Upper lobe of left lung (tissue), 6 donors: ENCODE data around the gene GTF2F1. TPM values are rescaled to one million over a fixed set of nuclear protein-coding genes. Genes with fewer than 3 reads are reported as not detected.

Source experiments
- ATAC-seq, 2 donors: fragments of 200-7000 bp; cut with Tn5 transposase; one replicate each; pipeline ENCODE4 v1.9.1; 2022; ENCODE audit warnings: mild to moderate bottlenecking in 2 of 2, moderate library complexity in 2 of 2; ENCODE audit not compliant: low FRiP score in 2 of 2
- DNase-seq, 2 donors: peaks; one replicate each; pipeline ENCODE4 v3.0.0-alpha.2; 2019 to 2020
- H3K27ac ChIP-seq, 4 donors: fragments of 200-600 bp; sonication (generic); one replicate each; pipeline ENCODE4 v1.5.1; 2016 to 2019
- H3K27me3 ChIP-seq, 4 donors: fragments of 200-600 bp; sonication (generic); one replicate each; pipeline ENCODE4 v1.5.1; 2017 to 2019
- H3K36me3 ChIP-seq, 4 donors: fragments of 200-600 bp; sonication (generic); one replicate each; pipeline ENCODE4 v1.5.1; 2016 to 2019
- H3K4me1 ChIP-seq, 4 donors: fragments of 200-600 bp; sonication (generic); one replicate each; pipeline ENCODE4 v1.5.1; 2018 to 2019
- H3K4me3 ChIP-seq, 4 donors: fragments of 200-600 bp; sonication (generic); one replicate each; pipeline ENCODE4 v1.5.1; 2017 to 2019; ENCODE audit warnings: mild to moderate bottlenecking in 2 of 4, moderate library complexity in 1 of 4
- H3K9me3 ChIP-seq, 4 donors: fragments of 200-600 bp; sonication (generic); one replicate each; pipeline ENCODE4 v1.5.1; 2018 to 2019
- EP300 ChIP-seq, 4 donors: sonication (generic); formaldehyde crosslinking; IDR thresholded peaks; one replicate each; pipeline ENCODE4 v1.5.1; 2017; ENCODE audit warnings: antibody characterized with exemption in 4 of 4, control low read depth in 2 of 4
- POLR2A ChIP-seq, 4 donors: fragments of 450-650 bp; IDR thresholded peaks; one replicate each; pipeline ENCODE4 v1.5.1; 2016 to 2017; ENCODE audit warnings: antibody characterized with exemption in 4 of 4, mild to moderate bottlenecking in 2 of 4
- POLR2AphosphoS5 ChIP-seq, 2 donors: sonication (generic); formaldehyde crosslinking; IDR thresholded peaks; one replicate each; pipeline ENCODE4 v1.5.1; 2017; ENCODE audit warnings: antibody characterized with exemption in 2 of 2
- WGBS, 2 donors: methylation state at CpG; one replicate each; pipeline ENCODE4 v1.1.5; 2017 to 2018; 5-methylcytosine and 5-hydroxymethylcytosine counted together
- small RNA-seq, 4 donors: library from RNA; depleted of rRNA; stranded (forward); fragments of <200 nt; gene quantifications; one replicate each; pipeline ENCODE3, GENCODE V24; 2016
- total RNA-seq, 6 donors: library from RNA; depleted of rRNA in 4 of 6; stranded (reverse); fragments of >200 nt in 4 of 6; gene quantifications; one replicate each; pipeline versions ENCODE4 v1.1.0 to v1.2.1, GENCODE V29; 2016 to 2021
- TF ChIP-seq, protein P1 (sequence below), 6 experiments: fragments of 450-650 bp in 4 of 6; fragments of 200-600 bp in 2 of 6; sonication (generic) in 2 of 6; IDR thresholded peaks; one replicate each; pipeline ENCODE4 v1.5.1; 2016 to 2019; ENCODE audit warnings: antibody characterized with exemption in 6 of 6
- donor health status: DM: no; HTN: no; CAD: no; lungs with moderate emphysema.
- donor health status: DM: no; HTN: yes; CAD: no; lungs with severe emphysema.

The GTF2F1 gene
- total RNA-seq, 6 donors from 2014 or later: 40.3 to 76.6 (median 51.0) TPM

DNA sequence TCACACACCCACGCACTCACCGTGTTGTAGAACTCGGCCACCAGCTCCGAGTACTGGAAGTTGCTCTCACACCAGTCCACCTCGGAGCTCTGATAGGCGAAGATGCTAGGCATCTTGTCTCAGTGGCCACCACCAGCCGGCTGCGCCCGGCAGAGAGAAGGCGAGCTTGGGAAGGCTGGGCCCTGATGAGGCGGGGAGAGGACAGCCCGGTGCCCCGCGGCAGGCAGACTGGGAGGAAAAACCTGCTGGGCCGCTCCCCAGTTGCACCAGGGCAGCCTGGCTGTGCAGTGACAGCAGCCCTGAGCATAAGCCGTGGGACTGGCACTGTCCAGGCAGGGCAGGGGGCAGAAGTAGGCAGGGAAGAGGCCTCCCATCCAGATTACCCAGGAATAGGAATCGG lies 59.5 kb downstream of the GTF2F1 start, which contains the start of gene ACER1:
Gene ACER1, minus strand, starts transcription at position 174 of the 400 bp plus-strand sequence. Its CDS starts 61 bp downstream, at position 113.
- WGBS, 2 donors: 73 to 80% methylated on average over 17 of the region's 17 CpGs
- no peak within 1 kb of the TSS for H3K4me3 ChIP-seq
- H3K27ac ChIP-seq: no peak within 1 kb of the TSS
- no peaks in the 10 kb centered on the region for H3K9me3 ChIP-seq
- DNase-seq (peak in 1 of 2 donors; percentile 68), ATAC-seq (peak in 1 of 2 donors; percentile 22)
- H3K4me1 ChIP-seq: no peaks in the 10 kb centered on the region
- H3K36me3 ChIP-seq: no peaks in the 10 kb centered on the region
- H3K27me3 ChIP-seq: no peaks in the 10 kb centered on the region
- TF ChIP-seq, protein P1, sequence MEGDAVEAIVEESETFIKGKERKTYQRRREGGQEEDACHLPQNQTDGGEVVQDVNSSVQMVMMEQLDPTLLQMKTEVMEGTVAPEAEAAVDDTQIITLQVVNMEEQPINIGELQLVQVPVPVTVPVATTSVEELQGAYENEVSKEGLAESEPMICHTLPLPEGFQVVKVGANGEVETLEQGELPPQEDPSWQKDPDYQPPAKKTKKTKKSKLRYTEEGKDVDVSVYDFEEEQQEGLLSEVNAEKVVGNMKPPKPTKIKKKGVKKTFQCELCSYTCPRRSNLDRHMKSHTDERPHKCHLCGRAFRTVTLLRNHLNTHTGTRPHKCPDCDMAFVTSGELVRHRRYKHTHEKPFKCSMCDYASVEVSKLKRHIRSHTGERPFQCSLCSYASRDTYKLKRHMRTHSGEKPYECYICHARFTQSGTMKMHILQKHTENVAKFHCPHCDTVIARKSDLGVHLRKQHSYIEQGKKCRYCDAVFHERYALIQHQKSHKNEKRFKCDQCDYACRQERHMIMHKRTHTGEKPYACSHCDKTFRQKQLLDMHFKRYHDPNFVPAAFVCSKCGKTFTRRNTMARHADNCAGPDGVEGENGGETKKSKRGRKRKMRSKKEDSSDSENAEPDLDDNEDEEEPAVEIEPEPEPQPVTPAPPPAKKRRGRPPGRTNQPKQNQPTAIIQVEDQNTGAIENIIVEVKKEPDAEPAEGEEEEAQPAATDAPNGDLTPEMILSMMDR (IDR thresholded peaks at IDR 0.05): no peak
- TF ChIP-seq POLR2A (IDR thresholded peaks at IDR 0.05): no peak
- TF ChIP-seq EP300 (IDR thresholded peaks at IDR 0.05): no peak
- no peak for TF ChIP-seq POLR2AphosphoS5 (IDR thresholded peaks at IDR 0.05)

Small RNA genes within 50 kb of the gene (small RNA-seq; reads per million reads assigned to genes)
- gene MIR6790: 0 reads per million in 4 donors
- gene MIR6885: 0 reads per million in 4 donors

Other genes starting within 250 kb of the GTF2F1 start
- gene MLLT1, start 113.2 kb downstream of the GTF2F1 start, total RNA-seq: 10 to 100 TPM; 22.1 to 98.9 (median 49.3) TPM
- gene ACER1, start 59.6 kb downstream of the GTF2F1 start, total RNA-seq: not detected
- gene CLPP, start 31.6 kb downstream of the GTF2F1 start, total RNA-seq: 10 to 100 TPM; 46.1 to 93.2 (median 66.2) TPM
- gene ALKBH7, start 20.4 kb downstream of the GTF2F1 start, total RNA-seq: 100 to 1,000 TPM in 1 of 6 donors, 10 to 100 TPM in 5; 58.5 to 105 (median 77.0) TPM
- gene PSPN, start 17.2 kb downstream of the GTF2F1 start, total RNA-seq: 1 to 10 TPM in 5 of 6 donors, under 1 TPM in 1; 1.00 to 2.6 (median 1.5) TPM
- 100 to 1,000 TPM; 115 to 198 (median 133) TPM for gene KHSRP, start 31.6 kb upstream of the GTF2F1 start, total RNA-seq
- under 1 TPM in 2 of 6 donors, not detected in 4; 0.24 to 0.49 TPM for gene SLC25A41, start 40.6 kb upstream of the GTF2F1 start, total RNA-seq
- gene SLC25A23, start 66.6 kb upstream of the GTF2F1 start, total RNA-seq: 100 to 1,000 TPM in 1 of 6 donors, 10 to 100 TPM in 5; 29.3 to 133 (median 64.5) TPM
- gene CRB3, start 71.1 kb upstream of the GTF2F1 start, total RNA-seq: 100 to 1,000 TPM in 1 of 6 donors, 10 to 100 TPM in 5; 51.1 to 120 (median 74.1) TPM
- gene DENND1C, start 88.6 kb upstream of the GTF2F1 start, total RNA-seq: 10 to 100 TPM in 5 of 6 donors, 1 to 10 TPM in 1; 5.8 to 31.4 (median 12.6) TPM
- gene TUBB4A, start 109.1 kb upstream of the GTF2F1 start, total RNA-seq: 1 to 10 TPM in 2 of 6 donors, under 1 TPM in 3, not detected in 1; 0.54 to 1.5 (median 0.76) TPM
- 10 to 100 TPM in 2 of 6 donors, 1 to 10 TPM in 4; 6.3 to 11.6 (median 8.4) TPM for gene TNFSF9, start 137.9 kb upstream of the GTF2F1 start, total RNA-seq
- 1 to 10 TPM in 1 of 6 donors, under 1 TPM in 1, not detected in 4; 0.31 to 1.3 TPM for gene CD70, start 198.0 kb upstream of the GTF2F1 start, total RNA-seq